HepG2 (cell line): ENCODE results near the gene ACADVL. TPM values are rescaled to one million over a fixed set of nuclear protein-coding genes. Genes with fewer than 3 reads are reported as not detected.

Source experiments
- ATAC-seq: fragments of 200-7000 bp; cut with Tn5 transposase; 3 replicates; pipeline ENCODE4 v1.9.1; 2020; ENCODE audit warnings: mild to moderate bottlenecking, moderate library complexity
- BruUV-seq: library from RNA; stranded (reverse); fragments of 400-500 nt; replicated peaks from 2 replicates; lab custom pipeline; 2021; lab: Mats Ljungman, UMichigan
- CTCF ChIA-PET: fragments of 300-600 bp; formaldehyde crosslinking; extraction: SDS; loops from one replicate; lab custom pipeline; 2021; ENCODE audit warnings: low total read pairs, inconsistent platforms, low intra/inter-chr PET ratio; lab: Yijun Ruan, JAX
- POLR2A ChIA-PET: fragments of 350-600 bp; sonication (Branson Sonifier 250); formaldehyde crosslinking; loops from one replicate; lab custom pipeline; 2020; ENCODE audit warnings: antibody characterized with exemption, inconsistent platforms; lab: Yijun Ruan, JAX
- DNase-seq: peaks from one replicate; pipeline ENCODE4 v3.0.0-alpha.2; 2015; ENCODE audit warnings: low spot score
- FAIRE-seq: peaks from 3 replicates; lab custom pipeline; 2011; peaks lifted over from hg19 to GRCh38; lab: Jason Lieb, UNC
- H2AFZ ChIP-seq: one replicate; pipeline ENCODE4 v1.6.1; 2011; ENCODE audit warnings: low read length, inconsistent platforms
- H3K27ac ChIP-seq: fragments of 300-600 bp; 3 replicates; pipeline ENCODE4 v1.8.0; 2011; ENCODE audit warnings: mixed run types, mild to moderate bottlenecking, mixed read lengths, low read length, inconsistent platforms; ENCODE audit not compliant: insufficient read depth; ENCODE audit errors: extremely low read length
- H3K27me3 ChIP-seq, 2 experiments: fragments of 200-600 bp in 1 of 2; 2 replicates in 1 of 2; 3 replicates in 1 of 2; pipeline versions ENCODE4 v1.6.0 to v1.8.0; 2011; ENCODE audit warnings: low read length in 2 of 2, mild to moderate bottlenecking in 2 of 2, moderate library complexity in 2 of 2, inconsistent platforms in 1 of 2; ENCODE audit not compliant: insufficient read depth in 2 of 2, control insufficient read depth in 1 of 2
- H3K36me3 ChIP-seq, 2 experiments: fragments of 200-600 bp in 1 of 2; replicated peaks in 1 of 2; 2 replicates in 1 of 2; 3 replicates in 1 of 2; pipeline versions ENCODE4 v1.5.1 to v1.8.0; 2011; ENCODE audit warnings: low read length in 2 of 2, inconsistent platforms in 1 of 2; ENCODE audit not compliant: insufficient read depth in 2 of 2, control insufficient read depth in 1 of 2
- H3K4me1 ChIP-seq: 2 replicates; pipeline ENCODE4 v1.5.1; 2012; ENCODE audit warnings: low read length, inconsistent platforms; ENCODE audit not compliant: insufficient read depth
- H3K4me2 ChIP-seq: 2 replicates; pipeline ENCODE4 v1.6.0; 2011; ENCODE audit warnings: low read depth, low read length, inconsistent platforms
- H3K4me3 ChIP-seq, 3 experiments: fragments of 200-600 bp in 1 of 3; sonication (generic), shearing (Covaris generic) in 1 of 3; replicated peaks in 1 of 3; 2 replicates each; pipeline ENCODE4 v1.5.1; 2011 to 2016; ENCODE audit warnings: low read length in 3 of 3, inconsistent platforms in 2 of 3, low read depth in 2 of 3, mild to moderate bottlenecking in 2 of 3, control low read depth in 1 of 3, mixed read lengths in 1 of 3; ENCODE audit not compliant: insufficient read depth in 1 of 3
- H3K79me2 ChIP-seq: one replicate; pipeline ENCODE4 v1.6.1; 2011; ENCODE audit warnings: low read length, inconsistent platforms; ENCODE audit not compliant: insufficient read depth
- H3K9ac ChIP-seq: 2 replicates; pipeline ENCODE4 v1.6.0; 2011; ENCODE audit warnings: mild to moderate bottlenecking, low read depth, low read length, inconsistent platforms; ENCODE audit not compliant: insufficient read depth
- H3K9me3 ChIP-seq: 2 replicates; pipeline ENCODE4 v1.5.1; 2012; ENCODE audit warnings: mild to moderate bottlenecking, low read length
- H4K20me1 ChIP-seq: 2 replicates; pipeline ENCODE4 v1.6.0; 2011; ENCODE audit warnings: inconsistent platforms, mild to moderate bottlenecking, low read length, moderate library complexity; ENCODE audit not compliant: insufficient read depth
- FOSL1 ChIP-seq: sonication (generic); formaldehyde crosslinking; IDR thresholded peaks from 2 replicates; pipeline ENCODE4 v1.9.0; 2021; ENCODE audit warnings: missing genetic modification reagents, borderline replicate concordance
- HES4 ChIP-seq: sonication (generic); formaldehyde crosslinking; IDR thresholded peaks from 2 replicates; pipeline ENCODE4 v1.9.0; 2021; ENCODE audit warnings: mild to moderate bottlenecking, missing genetic modification reagents, borderline replicate concordance
- TOE1 ChIP-seq: sonication (generic); formaldehyde crosslinking; IDR thresholded peaks from 2 replicates; pipeline ENCODE4 v1.4.0; 2020; ENCODE audit warnings: mild to moderate bottlenecking, missing genetic modification reagents
- ZFP90 ChIP-seq: sonication (generic); formaldehyde crosslinking; IDR thresholded peaks from 2 replicates; pipeline ENCODE4 v1.8.0; 2022; ENCODE audit warnings: missing genetic modification reagents, mild to moderate bottlenecking, inconsistent platforms, borderline replicate concordance
- ZNF263 ChIP-seq: sonication (generic); formaldehyde crosslinking; IDR thresholded peaks from 2 replicates; pipeline ENCODE4 v1.4.0; 2020; ENCODE audit warnings: missing genetic modification reagents
- WGBS: methylation state at CpG from one replicate; pipeline ENCODE4 v1.1.6; 2017; ENCODE audit warnings: low lambda C conversion rate; 5-methylcytosine and 5-hydroxymethylcytosine counted together
- in situ Hi-C: cut with HindIII; loops from 2 replicates; pipeline ENCODE4 v1.10.0; 2017; ENCODE audit warnings: low pct_unique_long_range_greater_than_20kb; ENCODE audit not compliant: extremely low pct_ligation_motif_present
- intact Hi-C: fragments of 100-400 bp; cut with micrococcal nuclease; formaldehyde crosslinking; loops from one replicate; pipeline ENCODE4 v1.10.0; 2022; ENCODE audit not compliant: unreplicated experiment
- polyA plus RNA-seq, 8 experiments: library from polyadenylated mRNA; depleted of rRNA in 3 of 8; stranded (reverse) in 7 of 8; unstranded in 1 of 8; fragments of >200 nt; fragmentation: Illumina TruSeq in 4 of 8; extraction: Trizol in 4 of 8; gene quantifications; 2 replicates each; pipeline versions ENCODE4 v1.2.1 to v1.2.3, GENCODE V29; 2011 to 2016; ENCODE audit warnings: low read depth in 4 of 8, missing spikeins in 1 of 8, mixed read lengths in 1 of 8; ENCODE audit not compliant: insufficient read depth in 1 of 8
- total RNA-seq, 5 experiments: library from RNA; depleted of rRNA; stranded (reverse); fragments of >200 nt; fragmentation: Illumina TruSeq; extraction: Trizol; gene quantifications; 2 replicates each; pipeline ENCODE4 v1.2.3, GENCODE V29; 2016; ENCODE audit warnings: low read depth in 1 of 5
- TF ChIP-seq, protein P1 (sequence below), 2 experiments: IDR thresholded peaks; 2 replicates each; pipeline ENCODE4 v1.6.1; 2011 to 2012; ENCODE audit warnings: low read length in 2 of 2, borderline replicate concordance in 1 of 2, low read depth in 1 of 2, mild to moderate bottlenecking in 1 of 2, moderate library complexity in 1 of 2

Gene ACADVL
- total and polyA plus RNA-seq, 2 of the 13 experiments (the other 11 are each of a cell fraction or from before 2014, with no cell fraction given): 219 to 412 TPM

GRCh38 chr17:7191571-7192270, 28.0 kb upstream of the ACADVL start (continued):
- TF ChIP-seq, protein P1, sequence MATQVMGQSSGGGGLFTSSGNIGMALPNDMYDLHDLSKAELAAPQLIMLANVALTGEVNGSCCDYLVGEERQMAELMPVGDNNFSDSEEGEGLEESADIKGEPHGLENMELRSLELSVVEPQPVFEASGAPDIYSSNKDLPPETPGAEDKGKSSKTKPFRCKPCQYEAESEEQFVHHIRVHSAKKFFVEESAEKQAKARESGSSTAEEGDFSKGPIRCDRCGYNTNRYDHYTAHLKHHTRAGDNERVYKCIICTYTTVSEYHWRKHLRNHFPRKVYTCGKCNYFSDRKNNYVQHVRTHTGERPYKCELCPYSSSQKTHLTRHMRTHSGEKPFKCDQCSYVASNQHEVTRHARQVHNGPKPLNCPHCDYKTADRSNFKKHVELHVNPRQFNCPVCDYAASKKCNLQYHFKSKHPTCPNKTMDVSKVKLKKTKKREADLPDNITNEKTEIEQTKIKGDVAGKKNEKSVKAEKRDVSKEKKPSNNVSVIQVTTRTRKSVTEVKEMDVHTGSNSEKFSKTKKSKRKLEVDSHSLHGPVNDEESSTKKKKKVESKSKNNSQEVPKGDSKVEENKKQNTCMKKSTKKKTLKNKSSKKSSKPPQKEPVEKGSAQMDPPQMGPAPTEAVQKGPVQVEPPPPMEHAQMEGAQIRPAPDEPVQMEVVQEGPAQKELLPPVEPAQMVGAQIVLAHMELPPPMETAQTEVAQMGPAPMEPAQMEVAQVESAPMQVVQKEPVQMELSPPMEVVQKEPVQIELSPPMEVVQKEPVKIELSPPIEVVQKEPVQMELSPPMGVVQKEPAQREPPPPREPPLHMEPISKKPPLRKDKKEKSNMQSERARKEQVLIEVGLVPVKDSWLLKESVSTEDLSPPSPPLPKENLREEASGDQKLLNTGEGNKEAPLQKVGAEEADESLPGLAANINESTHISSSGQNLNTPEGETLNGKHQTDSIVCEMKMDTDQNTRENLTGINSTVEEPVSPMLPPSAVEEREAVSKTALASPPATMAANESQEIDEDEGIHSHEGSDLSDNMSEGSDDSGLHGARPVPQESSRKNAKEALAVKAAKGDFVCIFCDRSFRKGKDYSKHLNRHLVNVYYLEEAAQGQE (IDR thresholded peaks at IDR 0.05; ENCODE audit: borderline replicate concordance in 1 of 2, low read depth in 1 of 2, low read length in 2 of 2): peak; percentile 52 to 91
- peak; percentile 51; the same call in 1 of the 2 replicates for TF ChIP-seq FOSL1
- 0 out of 2 replicates have a peak, but pooled peaks have one; percentile 38 for TF ChIP-seq ZFP90
- TF ChIP-seq, all 625 proteins: peak for 43

DNA sequence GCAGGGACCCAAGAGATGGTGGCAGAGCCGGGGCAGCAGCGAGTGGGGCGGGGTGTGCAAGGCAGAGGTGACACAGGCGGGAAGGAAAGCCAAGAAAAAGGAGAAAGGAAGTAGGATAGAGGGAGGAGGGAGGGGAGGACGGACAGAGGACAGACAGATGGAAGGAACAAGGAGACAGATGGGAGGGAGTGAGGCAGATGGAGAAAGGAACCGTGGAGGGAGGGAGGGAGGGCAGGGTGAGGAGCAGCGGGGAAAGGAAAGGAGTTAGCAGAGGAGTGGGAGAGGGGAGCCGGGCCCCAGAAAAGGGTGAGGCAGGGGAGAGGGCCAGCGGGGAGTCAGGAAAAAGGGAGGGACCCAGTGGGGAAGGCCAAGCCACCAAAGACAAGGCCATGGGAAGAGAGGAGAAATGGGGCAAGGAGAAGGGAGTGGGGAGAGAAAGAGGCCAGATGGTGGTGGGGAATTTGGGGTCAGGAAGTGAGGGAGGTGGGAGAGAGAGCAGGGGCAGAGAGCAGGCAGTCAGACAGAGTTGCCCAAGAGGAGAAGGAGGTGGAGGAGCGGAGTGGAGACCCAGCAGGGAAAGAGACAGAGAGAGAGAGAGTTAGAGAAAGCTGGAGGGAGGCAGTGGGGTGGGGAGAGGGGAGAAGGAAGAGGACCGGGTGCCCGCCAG, 27.3 kb upstream of the ACADVL start:
- H3K36me3 ChIP-seq: no peaks in the 10 kb centered on the region
- no peak overlapping the region for H2AFZ ChIP-seq
- WGBS: 71% methylated on average over 12 of the region's 12 CpGs
- H3K79me2 ChIP-seq: no peaks in the 10 kb centered on the region
- no peaks in the 10 kb centered on the region for H3K27me3 ChIP-seq
- CTCF ChIA-PET: no interaction called here
- no peaks in the 10 kb centered on the region for H3K9me3 ChIP-seq
- intact Hi-C loops: no loop called here
- H3K9ac ChIP-seq: no peak overlapping the region
- TF ChIP-seq TOE1 (CRISPR knock-in tag): no peak
- no peak for TF ChIP-seq HES4 (CRISPR knock-in tag)
- TF ChIP-seq ZNF263 (CRISPR knock-in tag): peak; percentile 68
- TF ChIP-seq, all 625 proteins: peak for 1
- FAIRE-seq (no peak), ATAC-seq (no peak), DNase-seq (no peak)
- no TSS peak for BruUV-seq
- no peak overlapping the region for H3K27ac ChIP-seq
- no peak overlapping the region for H3K4me3 ChIP-seq
- POLR2A ChIA-PET: no interaction called here
- H4K20me1 ChIP-seq: no peaks in the 10 kb centered on the region
- peaks cover 31% of the 10 kb centered on the region for H3K4me1 ChIP-seq
- in situ Hi-C loops: no loop called here
- H3K4me2 ChIP-seq: no peak overlapping the region
